Fibroblast of mammary gland (primary cell): ENCODE measurements around the gene ATP5F1D.
A peak's percentile ranks its signal among the peaks of the same experiment; 100 is the strongest.

Experiments used
- DNase-seq: peaks from one replicate; pipeline ENCODE4 v3.0.0-alpha.2; 2010; ENCODE audit warnings: low read depth
- H3K4me3 ChIP-seq: 2 replicates; pipeline ENCODE4 v1.5.1; 2011; ENCODE audit warnings: low read depth, mild to moderate bottlenecking, low read length, moderate library complexity; ENCODE audit not compliant: control insufficient read depth
- TF ChIP-seq, protein P1 (sequence below): conservative IDR thresholded peaks from 2 replicates; pipeline ENCODE4 v1.5.1; 2011; ENCODE audit warnings: low read depth, low read length, inconsistent platforms; ENCODE audit not compliant: control insufficient read depth, insufficient read depth

Gene ATP5F1D

DNA sequence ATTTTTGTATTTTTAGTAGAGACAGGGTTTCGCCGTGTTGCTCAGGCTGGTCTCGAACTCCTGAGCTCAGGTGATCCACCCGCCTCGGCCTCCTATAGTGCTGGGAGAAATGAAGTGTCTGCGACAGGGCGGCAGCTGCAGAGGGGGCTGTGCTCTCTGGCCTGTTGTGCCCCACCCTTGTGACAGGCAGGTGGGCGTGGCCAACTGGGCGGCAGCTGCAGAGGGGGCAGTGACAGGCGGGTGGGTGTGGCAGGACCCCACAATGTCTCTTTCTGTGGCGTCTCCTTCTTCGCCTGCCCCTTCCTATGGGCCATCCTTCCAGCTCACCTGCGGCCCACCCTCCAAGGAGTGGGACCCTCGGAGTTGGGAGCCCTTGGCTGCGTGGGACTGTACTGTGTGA, 24.2 kb upstream of the ATP5F1D start:
- no peak for DNase-seq
- TF ChIP-seq, protein P1, sequence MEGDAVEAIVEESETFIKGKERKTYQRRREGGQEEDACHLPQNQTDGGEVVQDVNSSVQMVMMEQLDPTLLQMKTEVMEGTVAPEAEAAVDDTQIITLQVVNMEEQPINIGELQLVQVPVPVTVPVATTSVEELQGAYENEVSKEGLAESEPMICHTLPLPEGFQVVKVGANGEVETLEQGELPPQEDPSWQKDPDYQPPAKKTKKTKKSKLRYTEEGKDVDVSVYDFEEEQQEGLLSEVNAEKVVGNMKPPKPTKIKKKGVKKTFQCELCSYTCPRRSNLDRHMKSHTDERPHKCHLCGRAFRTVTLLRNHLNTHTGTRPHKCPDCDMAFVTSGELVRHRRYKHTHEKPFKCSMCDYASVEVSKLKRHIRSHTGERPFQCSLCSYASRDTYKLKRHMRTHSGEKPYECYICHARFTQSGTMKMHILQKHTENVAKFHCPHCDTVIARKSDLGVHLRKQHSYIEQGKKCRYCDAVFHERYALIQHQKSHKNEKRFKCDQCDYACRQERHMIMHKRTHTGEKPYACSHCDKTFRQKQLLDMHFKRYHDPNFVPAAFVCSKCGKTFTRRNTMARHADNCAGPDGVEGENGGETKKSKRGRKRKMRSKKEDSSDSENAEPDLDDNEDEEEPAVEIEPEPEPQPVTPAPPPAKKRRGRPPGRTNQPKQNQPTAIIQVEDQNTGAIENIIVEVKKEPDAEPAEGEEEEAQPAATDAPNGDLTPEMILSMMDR = no peak
- no peak overlapping the region for H3K4me3 ChIP-seq

DNA sequence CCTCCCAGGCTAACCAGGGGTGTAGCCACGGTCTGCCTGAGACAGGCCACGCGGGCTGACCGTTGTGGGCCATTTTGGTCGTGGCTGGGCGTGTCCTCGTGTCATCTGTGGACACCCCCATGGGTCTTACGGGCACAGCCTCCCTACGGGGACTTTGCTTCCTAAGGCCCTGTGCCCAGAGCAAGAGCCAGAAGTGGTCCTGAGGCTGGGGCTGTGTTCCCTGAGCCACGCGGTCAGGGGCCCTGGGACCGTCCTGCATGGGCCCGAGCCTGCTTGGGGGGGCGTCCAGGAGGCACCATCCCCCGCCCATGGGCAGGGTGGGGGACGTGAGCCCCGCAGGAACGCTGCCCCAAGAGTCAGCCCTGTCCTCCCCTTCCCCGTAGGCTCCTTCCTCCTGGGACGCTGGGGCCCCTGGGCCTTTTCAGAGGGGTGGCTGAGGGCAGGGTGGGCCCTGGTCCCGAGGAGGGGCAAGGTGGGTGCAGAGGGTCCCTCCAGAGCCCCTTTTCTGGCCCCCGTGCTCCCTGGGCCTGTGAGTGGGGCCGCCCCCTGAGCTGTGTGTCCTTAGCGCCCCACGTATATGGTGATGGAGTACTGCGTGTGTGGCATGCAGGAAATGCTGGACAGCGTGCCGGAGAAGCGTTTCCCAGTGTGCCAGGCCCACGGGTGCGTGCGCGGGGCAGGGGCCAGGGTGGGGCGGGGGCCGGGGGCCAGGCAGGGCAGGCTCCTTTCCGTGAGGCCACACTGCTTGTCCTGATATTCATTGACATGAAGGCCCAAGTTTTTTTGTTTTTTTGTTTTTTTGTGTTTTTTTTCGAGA, 22.6 kb upstream of the ATP5F1D start:
- TF ChIP-seq, protein P1 = no peak
- no peak overlapping the region for H3K4me3 ChIP-seq
- DNase-seq = no peak

DNA sequence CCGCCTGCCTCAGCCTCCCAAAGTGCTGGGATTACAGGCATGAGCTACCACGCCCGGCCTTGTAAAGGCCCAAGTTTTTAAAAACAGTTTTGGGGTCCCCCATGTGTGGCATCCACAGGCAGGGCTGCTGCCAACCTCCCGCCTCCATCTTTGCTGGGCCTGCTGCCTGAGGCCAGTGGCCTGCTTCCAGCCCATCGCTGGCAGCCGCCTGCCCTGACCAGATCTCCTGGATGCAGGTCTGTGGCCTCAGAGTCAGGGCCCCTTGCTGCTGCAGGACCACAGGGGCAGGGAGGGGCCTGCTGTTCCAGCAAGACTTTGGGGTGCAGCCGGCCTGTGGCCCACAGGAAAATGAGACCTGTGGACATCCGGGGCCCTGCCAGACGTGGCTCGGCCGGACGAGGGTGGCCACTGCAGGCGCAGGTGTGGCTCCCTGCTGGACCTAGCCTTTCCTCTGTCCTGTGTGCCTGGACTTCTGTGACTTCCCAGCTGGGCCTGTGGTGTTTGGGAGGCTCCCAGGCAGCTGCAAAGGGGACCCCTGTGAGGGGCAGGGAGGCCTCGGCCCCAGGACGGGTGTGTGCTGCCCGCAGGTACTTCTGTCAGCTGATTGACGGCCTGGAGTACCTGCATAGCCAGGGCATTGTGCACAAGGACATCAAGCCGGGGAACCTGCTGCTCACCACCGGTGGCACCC, 21.6 kb upstream of the ATP5F1D start:
- no peak overlapping the region for H3K4me3 ChIP-seq
- DNase-seq = no peak
- TF ChIP-seq, protein P1 = no peak

DNA sequence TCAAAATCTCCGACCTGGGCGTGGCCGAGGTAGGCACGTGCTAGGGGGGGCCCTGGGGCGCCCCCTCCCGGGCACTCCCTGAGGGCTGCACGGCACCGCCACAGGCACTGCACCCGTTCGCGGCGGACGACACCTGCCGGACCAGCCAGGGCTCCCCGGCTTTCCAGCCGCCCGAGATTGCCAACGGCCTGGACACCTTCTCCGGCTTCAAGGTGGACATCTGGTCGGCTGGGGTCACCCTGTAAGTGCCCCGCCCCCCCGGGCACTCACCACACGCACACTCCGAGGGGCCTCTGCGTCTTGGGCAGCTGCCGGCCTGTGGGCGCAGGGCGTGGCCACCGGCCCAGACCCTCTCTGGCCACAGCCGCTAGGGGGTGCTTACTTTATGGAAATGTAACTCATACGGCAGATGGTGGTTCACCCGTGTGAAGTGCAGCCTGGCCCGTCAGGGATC, 21.0 kb upstream of the ATP5F1D start:
- no peak overlapping the region for H3K4me3 ChIP-seq
- TF ChIP-seq, protein P1 = peak; percentile 32

DNA sequence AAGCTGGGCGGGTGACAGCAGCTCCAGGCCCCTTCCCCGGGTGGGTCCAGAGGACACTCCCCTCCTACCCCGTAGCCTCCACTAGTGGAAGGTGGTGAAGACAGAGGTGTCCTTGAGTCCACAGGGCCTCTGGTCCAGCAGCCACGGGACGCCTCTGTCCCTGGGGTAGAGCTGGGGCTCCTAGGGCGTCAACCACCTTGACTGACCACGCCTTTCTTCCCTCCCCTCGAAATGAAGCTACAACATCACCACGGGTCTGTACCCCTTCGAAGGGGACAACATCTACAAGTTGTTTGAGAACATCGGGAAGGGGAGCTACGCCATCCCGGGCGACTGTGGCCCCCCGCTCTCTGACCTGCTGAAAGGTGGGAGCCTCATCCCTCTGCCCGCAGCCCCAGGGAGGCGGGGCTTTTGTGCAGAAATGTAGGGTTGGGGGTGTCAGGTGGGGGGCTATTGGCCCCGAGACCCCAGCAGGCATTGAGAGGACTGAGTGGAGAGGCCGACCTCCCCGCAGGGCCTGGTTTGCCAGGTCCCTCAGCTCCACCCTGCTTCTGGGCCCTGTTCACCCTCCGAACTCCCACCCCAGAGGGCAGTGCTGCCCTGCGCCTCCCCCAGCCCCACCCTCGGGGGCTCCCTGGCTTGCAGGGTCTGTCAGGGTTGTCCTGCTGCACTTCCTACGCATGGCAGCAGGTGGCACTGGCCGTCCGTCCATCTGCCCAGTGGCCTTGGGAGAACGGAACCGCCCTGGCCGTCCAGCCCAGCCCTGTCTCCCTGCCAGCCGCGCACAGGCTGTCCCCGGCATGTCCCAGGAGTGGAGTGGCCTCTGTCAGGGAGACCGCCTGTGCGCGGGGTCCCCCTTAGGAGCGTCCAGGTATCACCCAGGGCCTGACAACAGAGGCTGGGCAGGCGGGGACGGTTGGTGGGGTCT, 20.3 kb upstream of the ATP5F1D start:
- no peak overlapping the region for H3K4me3 ChIP-seq
- TF ChIP-seq, protein P1 = peak; percentile 63
- DNase-seq = peak; percentile 65

More for the DNA sequence above, 21.0 kb upstream of the ATP5F1D start:
- DNase-seq = no peak

DNA sequence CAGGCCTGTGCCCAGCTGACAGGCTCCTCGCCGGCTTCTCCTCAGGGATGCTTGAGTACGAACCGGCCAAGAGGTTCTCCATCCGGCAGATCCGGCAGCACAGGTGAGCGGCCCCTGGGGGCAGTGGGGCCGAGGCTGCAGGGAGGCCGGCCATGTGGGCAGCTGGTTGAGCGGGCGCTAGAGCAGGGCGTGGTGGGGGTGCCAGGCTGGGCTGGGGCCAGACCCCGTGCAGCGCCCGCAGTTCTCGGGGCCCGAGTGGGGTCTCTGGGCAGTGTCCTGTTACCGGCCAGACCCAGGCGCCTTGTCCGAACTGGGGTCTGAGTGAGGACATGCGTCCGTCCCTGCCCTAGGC, 19.7 kb upstream of the ATP5F1D start:
- TF ChIP-seq, protein P1 = no peak
- no peak overlapping the region for H3K4me3 ChIP-seq
- DNase-seq = no peak
